Bone marrow (tissue), 2 donors: ENCODE measurements around the gene SPTSSA.
"Not testable (repeated sequence)": the region's sequence is repeated elsewhere in the genome, so short reads cannot be mapped to it uniquely, and the experiment has no call there.

Experiments used
- DNase-seq, 2 donors: peaks; one replicate each; lab custom pipeline; 2025; lab: John Stamatoyannopoulos, UW

Gene SPTSSA

GRCh38 chr14:34472706-34473279 lies 10.8 kb upstream of the SPTSSA start:
- no peak for DNase-seq

DNA sequence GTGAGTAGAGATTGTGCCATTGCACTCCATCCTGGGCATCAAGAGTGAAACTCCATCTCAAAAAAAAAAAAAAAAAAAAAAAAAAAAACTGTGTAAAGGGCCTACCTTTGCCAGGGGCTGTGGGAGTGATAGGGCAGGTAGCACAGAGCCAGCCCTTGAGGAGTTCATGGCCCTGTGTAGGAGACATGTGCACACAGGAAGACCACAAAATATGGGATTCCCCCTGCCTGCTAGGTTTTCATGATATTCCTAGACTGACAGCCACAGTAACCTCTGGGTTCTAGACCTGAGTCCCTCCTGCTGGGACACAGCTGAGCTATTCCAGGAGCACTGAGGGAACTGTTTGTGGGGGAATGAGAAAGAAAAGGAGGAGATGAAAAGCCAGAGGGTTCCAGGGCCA lies 8.3 kb upstream of the SPTSSA start:
- DNase-seq, result no peak

DNA sequence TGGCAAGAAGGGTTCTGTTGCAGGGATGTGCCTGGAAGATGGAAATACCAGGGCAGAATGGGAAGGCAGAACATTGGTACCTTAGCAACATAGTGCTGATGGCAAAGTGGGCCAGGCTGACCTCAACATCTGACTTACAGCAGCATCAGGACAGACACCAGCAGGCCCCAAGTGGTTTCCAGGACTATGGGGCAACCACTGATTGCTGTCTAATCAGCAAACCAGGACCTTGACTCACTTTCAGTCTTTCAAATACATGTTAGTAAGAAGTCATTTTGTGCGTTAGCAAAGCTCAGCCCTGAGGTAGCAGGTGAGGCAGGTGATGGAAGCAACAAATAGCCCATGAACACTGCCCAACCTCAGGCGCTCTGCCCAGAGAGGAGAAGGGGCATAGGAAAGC lies 4.7 kb upstream of the SPTSSA start:
- DNase-seq, result no peak

DNA sequence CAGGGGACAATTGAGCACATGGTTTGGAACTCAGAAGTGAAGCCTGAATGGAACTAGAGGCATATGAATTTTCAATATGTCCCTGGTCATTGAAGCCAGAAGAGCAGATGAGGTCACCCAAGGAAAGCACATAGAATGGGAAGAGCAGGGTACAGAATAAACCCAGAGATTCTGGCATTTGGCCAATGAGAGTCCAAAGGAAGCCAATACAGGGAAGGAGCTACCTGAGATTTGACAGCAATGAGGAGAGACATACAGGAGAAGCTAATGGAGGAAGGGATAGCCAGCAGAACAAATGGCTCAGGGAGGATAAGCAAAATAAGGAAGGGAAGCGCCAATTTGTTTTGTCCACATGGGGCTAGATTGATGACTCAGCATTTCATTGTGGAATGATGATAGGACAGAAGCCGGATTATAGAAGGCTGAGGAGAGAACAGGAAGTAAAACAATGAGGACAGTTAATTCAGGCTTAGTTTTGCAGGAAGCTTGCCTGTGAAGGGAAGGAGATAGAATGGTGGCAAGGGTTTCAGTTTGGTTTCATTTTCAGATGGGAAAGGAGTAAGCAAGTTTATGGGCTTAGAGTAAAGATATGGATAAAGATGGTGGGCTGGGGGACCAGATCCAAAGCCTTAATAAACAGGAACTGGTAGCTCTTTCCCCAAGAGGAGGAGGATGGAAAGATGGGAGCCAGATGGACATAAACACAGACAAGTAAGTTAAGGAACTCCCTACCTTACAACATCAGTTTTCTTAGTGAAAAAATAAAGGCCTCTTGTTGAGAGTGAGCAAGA lies 3.2 kb upstream of the SPTSSA start:
- peak in 1 of 2 donors; percentile 68 for DNase-seq

- DNase-seq, result no peak
Observed at GRCh38 chr14:34463598-34463961, 1.5 kb upstream of the SPTSSA start.

- DNase-seq, result peak in 1 of 2 donors; percentile 43
Observed at GRCh38 chr14:34461334-34462131, 507 bp downstream of the SPTSSA start.

- no peak for DNase-seq
Observed at GRCh38 chr14:34460841-34461240, 1.2 kb downstream of the SPTSSA start.

DNA sequence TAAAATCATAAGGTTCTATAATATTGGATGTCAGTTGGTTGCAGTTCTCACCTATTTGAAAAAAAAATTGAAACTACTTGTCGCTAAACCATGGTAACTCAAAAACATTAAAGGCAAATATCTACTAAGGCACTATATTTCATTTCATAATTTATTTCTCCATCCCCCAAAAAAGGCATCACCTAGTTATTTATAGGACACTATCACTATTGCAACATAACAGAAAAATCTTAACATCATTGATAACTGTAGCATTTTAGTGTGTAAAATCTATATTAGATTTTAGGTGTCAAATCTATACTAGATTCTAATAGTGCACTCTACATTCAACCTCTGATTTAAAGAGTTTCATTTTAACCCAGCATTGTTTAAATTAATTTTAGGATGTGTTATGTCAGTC lies 1.7 kb downstream of the SPTSSA start:
- no peak for DNase-seq

DNA sequence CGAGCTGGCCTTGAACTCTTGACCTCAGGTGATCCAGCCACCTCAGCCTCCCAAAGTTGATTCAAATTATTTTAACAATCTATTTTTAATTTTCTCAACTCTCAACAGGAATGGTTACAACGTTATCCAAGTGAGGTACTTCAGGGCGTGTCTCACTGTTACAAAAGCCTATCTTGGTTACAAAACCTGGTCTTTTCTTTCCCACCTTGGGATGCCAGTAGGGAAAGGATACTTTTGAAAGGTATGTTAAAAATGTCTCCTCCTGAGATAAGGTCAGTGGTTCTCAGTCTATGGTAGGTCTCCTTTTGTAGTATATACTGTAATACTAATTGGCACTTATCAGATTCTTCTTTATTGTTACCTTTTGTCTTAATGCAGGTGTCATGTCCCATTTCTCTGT lies 4.9 kb downstream of the SPTSSA start:
- no peak for DNase-seq

DNA sequence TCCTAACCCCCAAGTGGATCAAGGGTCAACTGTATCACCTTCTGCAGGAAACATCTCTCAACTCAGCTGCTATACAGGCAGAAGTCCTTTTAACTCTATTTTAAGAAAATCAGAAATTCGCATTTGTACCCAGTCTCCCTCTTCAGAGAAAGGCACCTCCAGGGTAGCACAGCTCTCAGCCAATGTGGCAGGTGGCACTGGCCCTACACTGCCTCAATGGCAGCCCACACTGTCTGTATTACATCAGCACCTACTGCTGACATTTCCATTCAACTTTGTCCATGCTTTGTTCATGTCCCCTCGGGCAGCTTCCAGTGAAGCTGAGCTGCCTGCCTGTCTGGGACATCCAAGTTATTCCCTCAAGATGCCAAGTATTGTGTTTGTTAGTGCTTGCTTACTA lies 8.8 kb downstream of the SPTSSA start:
- no peak for DNase-seq

DNA sequence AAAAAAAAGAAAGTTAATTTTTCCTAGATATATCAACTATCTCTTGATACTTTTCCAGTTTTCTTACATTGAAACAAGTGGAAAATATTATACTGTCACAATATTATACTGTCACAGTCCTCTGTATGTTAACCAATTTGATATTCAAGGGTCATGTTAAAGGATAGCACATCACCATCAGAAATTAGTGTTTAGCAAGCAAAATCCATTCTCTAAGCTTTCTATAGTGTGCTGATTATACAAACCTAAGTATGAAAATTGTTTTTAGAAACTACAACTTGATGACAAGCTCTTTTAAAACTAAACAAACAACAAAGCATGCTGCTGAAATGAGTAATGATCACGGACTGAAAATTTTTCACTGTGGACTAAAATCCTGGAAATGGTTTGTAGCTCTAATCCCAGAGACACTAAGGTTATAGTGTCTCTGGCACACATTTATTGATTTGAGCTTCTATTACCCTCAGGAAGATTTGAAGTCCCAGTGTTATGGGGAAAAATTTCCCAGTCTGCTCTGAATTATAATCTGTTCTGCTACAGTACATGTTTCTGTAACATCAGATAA lies 9.7 kb downstream of the SPTSSA start:
- DNase-seq, result no peak

- DNase-seq, result no peak
Observed at GRCh38 chr14:34450958-34451357, 11.1 kb downstream of the SPTSSA start.

GRCh38 chr14:34450542-34450915 lies 11.5 kb downstream of the SPTSSA start:
- DNase-seq, result no peak

GRCh38 chr14:34449819-34450541 lies 12.1 kb downstream of the SPTSSA start:
- DNase-seq, result no peak

GRCh38 chr14:34439090-34439489 lies 22.9 kb downstream of the SPTSSA start:
- no peak for DNase-seq

DNA sequence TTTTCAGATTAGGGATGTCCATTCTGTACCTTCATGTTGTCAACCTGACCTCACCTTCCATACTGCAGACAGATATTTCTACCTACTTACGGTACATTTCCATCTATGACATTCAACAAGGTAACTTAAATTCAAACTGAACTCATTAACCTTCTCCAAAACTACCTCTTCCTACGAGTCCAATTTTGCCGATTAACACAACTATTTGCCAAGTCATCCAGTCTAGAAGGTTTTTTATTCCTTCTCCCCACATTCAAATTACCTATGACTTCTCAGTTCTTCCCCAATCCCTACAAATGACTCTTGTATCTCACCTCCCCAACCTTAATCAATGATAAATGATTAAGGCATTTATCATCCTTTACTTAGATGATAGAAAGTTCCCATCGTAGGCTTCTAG lies 23.6 kb downstream of the SPTSSA start:
- no peak for DNase-seq

DNA sequence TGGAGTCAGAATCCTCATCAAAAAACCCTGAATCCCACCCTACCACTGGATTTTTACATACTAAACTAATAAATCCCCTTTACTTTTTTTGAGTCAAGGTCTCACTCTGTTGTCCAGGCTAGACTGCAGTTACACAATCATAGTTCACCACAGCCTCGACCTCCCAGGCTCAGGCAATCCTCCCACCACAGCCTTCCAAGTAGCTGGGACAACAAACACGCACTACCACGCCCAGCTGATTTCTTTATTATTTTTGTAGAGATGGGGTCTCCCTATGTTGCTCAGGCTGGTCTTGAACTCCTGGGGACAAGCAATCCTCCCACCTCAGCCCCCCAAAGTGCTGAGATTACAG lies 24.3 kb downstream of the SPTSSA start:
- no peak for DNase-seq

GRCh38 chr14:34436960-34437728 lies 24.9 kb downstream of the SPTSSA start:
- DNase-seq, result no peak

DNA sequence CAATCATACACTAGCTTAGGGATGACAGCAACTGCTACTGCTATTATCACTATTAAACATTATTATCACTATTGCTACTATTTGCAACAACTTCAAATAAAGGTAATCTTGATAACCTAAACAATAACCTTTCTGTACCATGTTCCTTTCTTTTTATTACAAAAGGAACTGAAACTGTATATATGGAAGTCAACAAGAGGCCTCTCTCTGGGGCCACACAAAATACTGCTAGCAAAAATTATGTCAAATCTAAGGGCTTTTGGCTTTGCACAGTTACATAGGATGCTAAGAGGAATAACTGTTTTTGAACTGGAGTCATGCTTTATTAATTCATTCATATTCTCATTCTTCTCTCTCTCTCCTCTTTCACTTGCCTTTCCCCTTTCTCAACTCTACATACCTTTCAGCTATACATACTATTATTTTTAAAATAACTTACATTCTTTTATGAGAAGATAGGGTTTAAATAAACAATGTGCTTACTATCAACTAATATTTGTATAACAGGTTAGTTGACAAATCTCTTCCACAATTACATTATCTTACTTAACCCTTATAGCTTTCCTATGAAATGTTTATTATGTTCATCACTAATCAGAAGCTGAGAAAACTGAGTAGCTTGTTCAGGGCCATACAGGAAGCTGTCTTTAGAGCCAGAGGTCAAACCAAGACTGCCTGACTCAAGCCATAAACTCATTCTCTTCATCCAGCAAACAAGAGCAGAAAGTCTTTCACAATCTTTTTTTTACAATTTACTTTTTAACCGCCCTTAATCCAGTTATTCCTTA lies 25.7 kb downstream of the SPTSSA start:
- no peak for DNase-seq

- DNase-seq, result no peak
Observed at GRCh38 chr14:34433957-34434356, 28.1 kb downstream of the SPTSSA start.

DNA sequence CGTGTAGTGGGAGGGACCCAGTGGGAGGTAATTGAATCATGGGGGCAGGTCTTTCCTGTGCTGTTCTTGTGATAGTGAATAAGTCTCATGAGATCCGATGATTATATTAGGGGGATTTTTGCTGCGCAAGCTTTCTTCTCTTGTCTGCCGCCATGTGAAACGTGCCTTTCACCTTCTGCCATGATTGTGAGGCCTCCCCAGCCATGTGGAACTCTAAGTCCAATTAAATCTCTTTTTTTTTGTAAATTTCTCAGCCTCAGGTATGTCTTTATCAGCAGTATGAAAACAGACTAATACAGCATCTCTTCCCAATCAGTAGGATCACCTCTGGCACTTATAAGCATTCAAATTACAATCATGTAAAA lies 34.0 kb downstream of the SPTSSA start:
- not testable (repeated sequence) for DNase-seq
